Right lobe of liver (tissue), 4 donors: ENCODE data around the gene YIPF5.

Source experiments
- POLR2A ChIP-seq: fragments of 450-650 bp; IDR thresholded peaks from one replicate; pipeline ENCODE4 v1.6.1; 2017; ENCODE audit warnings: antibody characterized with exemption, mild to moderate bottlenecking
- TF ChIP-seq, protein P1 (sequence below), 4 donors: fragments of 200-600 bp in 3 of 4; fragments of 450-650 bp in 1 of 4; IDR thresholded peaks; one replicate each; pipeline versions ENCODE4 v1.5.1 to v1.8.0; 2016 to 2022; ENCODE audit warnings: antibody characterized with exemption in 4 of 4, mild to moderate bottlenecking in 2 of 4
- donor health status: DM: no; HTN: no; CAD: no.
- donor health status: DM: no; HTN: no; CAD: no.
- donor health status: DM: no; HTN: yes; CAD: no.

DNA sequence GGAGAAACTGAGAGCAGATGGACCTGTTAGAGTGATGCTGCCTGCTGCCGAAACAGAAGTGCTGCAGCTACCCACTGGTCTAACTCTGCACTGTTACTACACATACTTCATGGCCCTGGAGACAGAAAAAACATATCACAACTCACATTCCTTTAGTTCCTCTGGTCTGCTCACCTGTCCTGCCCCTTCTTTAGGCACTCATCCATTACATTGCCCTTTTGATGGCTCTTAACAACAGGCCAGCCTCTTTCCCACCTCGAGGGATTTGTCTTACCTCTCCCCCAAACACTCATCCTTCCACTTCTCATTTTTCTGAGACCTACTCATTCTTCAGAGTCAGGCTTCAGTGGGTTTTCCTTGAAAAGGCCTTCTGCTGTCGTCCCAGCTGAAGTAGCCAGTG is 49.4 kb upstream of the YIPF5 start:
- TF ChIP-seq, protein P1, sequence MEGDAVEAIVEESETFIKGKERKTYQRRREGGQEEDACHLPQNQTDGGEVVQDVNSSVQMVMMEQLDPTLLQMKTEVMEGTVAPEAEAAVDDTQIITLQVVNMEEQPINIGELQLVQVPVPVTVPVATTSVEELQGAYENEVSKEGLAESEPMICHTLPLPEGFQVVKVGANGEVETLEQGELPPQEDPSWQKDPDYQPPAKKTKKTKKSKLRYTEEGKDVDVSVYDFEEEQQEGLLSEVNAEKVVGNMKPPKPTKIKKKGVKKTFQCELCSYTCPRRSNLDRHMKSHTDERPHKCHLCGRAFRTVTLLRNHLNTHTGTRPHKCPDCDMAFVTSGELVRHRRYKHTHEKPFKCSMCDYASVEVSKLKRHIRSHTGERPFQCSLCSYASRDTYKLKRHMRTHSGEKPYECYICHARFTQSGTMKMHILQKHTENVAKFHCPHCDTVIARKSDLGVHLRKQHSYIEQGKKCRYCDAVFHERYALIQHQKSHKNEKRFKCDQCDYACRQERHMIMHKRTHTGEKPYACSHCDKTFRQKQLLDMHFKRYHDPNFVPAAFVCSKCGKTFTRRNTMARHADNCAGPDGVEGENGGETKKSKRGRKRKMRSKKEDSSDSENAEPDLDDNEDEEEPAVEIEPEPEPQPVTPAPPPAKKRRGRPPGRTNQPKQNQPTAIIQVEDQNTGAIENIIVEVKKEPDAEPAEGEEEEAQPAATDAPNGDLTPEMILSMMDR (IDR thresholded peaks at IDR 0.05) = no peak
- TF ChIP-seq POLR2A = no peak
